CD14-positive monocyte (primary cell): Measurements from ENCODE around the gene SLIT3. TPM values are rescaled to one million over a fixed set of nuclear protein-coding genes. Genes with fewer than 3 reads are reported as not detected.

Experiments used
- DNase-seq, 3 donors: peaks; one replicate each; pipeline ENCODE4 v3.0.0-alpha.2; 2011 to 2022
- H2AFZ ChIP-seq: 2 replicates; pipeline ENCODE4 v1.6.0; 2012; ENCODE audit warnings: mild to moderate bottlenecking, low read depth, low read length, inconsistent platforms; ENCODE audit not compliant: insufficient read depth, poor library complexity, severe bottlenecking
- H3K27ac ChIP-seq, 2 donors: 1 replicate in 1 of 2; 2 replicates in 1 of 2; pipeline ENCODE4 v1.5.1; 2012 to 2013; ENCODE audit warnings: low read length in 2 of 2, control low read depth in 1 of 2, inconsistent platforms in 1 of 2, low read depth in 1 of 2, mild to moderate bottlenecking in 1 of 2
- H3K27me3 ChIP-seq, 2 donors: one replicate each; pipeline versions ENCODE4 v1.6.0 to v1.6.1; 2011 to 2013; ENCODE audit warnings: low read length in 2 of 2; ENCODE audit not compliant: control insufficient read depth in 2 of 2, insufficient read depth in 2 of 2
- H3K36me3 ChIP-seq, 2 donors: replicated peaks in 1 of 2; 1 replicate in 1 of 2; 2 replicates in 1 of 2; pipeline versions ENCODE4 v1.5.1 to v1.6.1; 2012 to 2013; ENCODE audit warnings: low read length in 2 of 2, control low read depth in 1 of 2, inconsistent platforms in 1 of 2, mild to moderate bottlenecking in 1 of 2; ENCODE audit not compliant: insufficient read depth in 2 of 2, control insufficient read depth in 1 of 2
- H3K4me1 ChIP-seq, 2 donors: 1 replicate in 1 of 2; 2 replicates in 1 of 2; pipeline versions ENCODE4 v1.5.1 to v1.6.1; 2012 to 2013; ENCODE audit warnings: low read length in 2 of 2, control low read depth in 1 of 2, inconsistent platforms in 1 of 2, mild to moderate bottlenecking in 1 of 2, moderate library complexity in 1 of 2; ENCODE audit not compliant: insufficient read depth in 2 of 2, control insufficient read depth in 1 of 2
- H3K4me2 ChIP-seq: replicated peaks from 2 replicates; pipeline ENCODE3; 2012; ENCODE audit warnings: low read length, moderate library complexity, mild to moderate bottlenecking; ENCODE audit not compliant: poor library complexity, severe bottlenecking; ENCODE audit errors: extremely low read depth
- H3K4me3 ChIP-seq, 3 experiments: fragments of 200-600 bp in 1 of 3; sonication (generic) in 1 of 3; replicated peaks in 1 of 3; 1 replicate in 2 of 3; 2 replicates in 1 of 3; pipeline ENCODE4 v1.5.1; 2011 to 2013; ENCODE audit warnings: low read length in 3 of 3, mild to moderate bottlenecking in 3 of 3, control low read depth in 2 of 3, low read depth in 2 of 3, inconsistent platforms in 1 of 3, moderate library complexity in 1 of 3
- H3K79me2 ChIP-seq: 2 replicates; pipeline ENCODE4 v1.6.0; 2012; ENCODE audit warnings: mild to moderate bottlenecking, control low read depth, inconsistent platforms, low read length, moderate library complexity; ENCODE audit not compliant: insufficient read depth
- H3K9ac ChIP-seq: 2 replicates; pipeline ENCODE4 v1.6.0; 2017; ENCODE audit warnings: low read length, mild to moderate bottlenecking; ENCODE audit not compliant: insufficient read depth, poor library complexity, severe bottlenecking
- H3K9me3 ChIP-seq, 2 donors: replicated peaks in 1 of 2; 1 replicate in 1 of 2; 2 replicates in 1 of 2; pipeline versions ENCODE4 v1.5.1 to v1.6.1; 2012 to 2013; ENCODE audit warnings: low read length in 2 of 2, control low read depth in 1 of 2; ENCODE audit not compliant: control insufficient read depth in 1 of 2, insufficient read depth in 1 of 2
- H4K20me1 ChIP-seq: 2 replicates; pipeline ENCODE4 v1.6.0; 2012; ENCODE audit warnings: mild to moderate bottlenecking, low read length, control low read depth, moderate library complexity; ENCODE audit not compliant: insufficient read depth
- H3K27ac Mint-ChIP-seq, 7 donors: one replicate each; pipeline ENCODE4 v1.8.0; 2020; ENCODE audit warnings: mild to moderate bottlenecking in 7 of 7, mixed read lengths in 7 of 7, moderate library complexity in 6 of 7, inconsistent platforms in 2 of 7
- H3K27me3 Mint-ChIP-seq, 3 donors: one replicate each; pipeline ENCODE4 v1.8.0; 2021 to 2022; ENCODE audit warnings: low read depth in 3 of 3, mild to moderate bottlenecking in 3 of 3, mixed read lengths in 3 of 3, moderate library complexity in 3 of 3, inconsistent platforms in 1 of 3
- H3K36me3 Mint-ChIP-seq, 2 donors: one replicate each; pipeline ENCODE4 v1.8.0; 2020; ENCODE audit warnings: mixed read lengths in 2 of 2, inconsistent platforms in 1 of 2, mild to moderate bottlenecking in 1 of 2
- H3K4me1 Mint-ChIP-seq: one replicate; pipeline ENCODE4 v1.8.0; 2020; ENCODE audit warnings: mild to moderate bottlenecking, mixed read lengths
- H3K4me3 Mint-ChIP-seq, 2 donors: one replicate each; pipeline ENCODE4 v1.8.0; 2020; ENCODE audit warnings: mild to moderate bottlenecking in 2 of 2, mixed read lengths in 2 of 2, moderate library complexity in 1 of 2
- H3K9me3 Mint-ChIP-seq, 7 donors: one replicate each; pipeline ENCODE4 v1.8.0; 2020 to 2022; ENCODE audit warnings: mixed read lengths in 7 of 7, mild to moderate bottlenecking in 6 of 7, moderate library complexity in 6 of 7, inconsistent platforms in 2 of 7
- WGBS: methylation state at CpG from one replicate; pipeline ENCODE4 v1.1.5; 2013; ENCODE audit warnings: missing lambda C conversion rate; ENCODE audit not compliant: insufficient coverage; 5-methylcytosine and 5-hydroxymethylcytosine counted together
- intact Hi-C, 2 donors: fragments of 100-400 bp; cut with micrococcal nuclease; formaldehyde crosslinking; loops; one replicate each; pipeline versions ENCODE4 v1.15.0 to v1.15.1; 2023
- polyA plus RNA-seq, 3 donors: library from polyadenylated mRNA; depleted of rRNA in 1 of 3; unstranded in 2 of 3; stranded (reverse) in 1 of 3; fragments of 300-500 nt in 2 of 3; fragments of >200 nt in 1 of 3; fragmentation: Illumina TruSeq in 2 of 3; gene quantifications; 1 replicate in 2 of 3; 2 replicates in 1 of 3; pipeline ENCODE4 v1.2.3, GENCODE V29; 2012 to 2021
- TF ChIP-seq, protein P1 (sequence below): fragments of 200-600 bp; IDR thresholded peaks from one replicate; pipeline ENCODE4 v1.8.0; 2022; ENCODE audit warnings: antibody characterized with exemption, mild to moderate bottlenecking

SLIT3 gene
- polyA plus RNA-seq, 3 donors, result not detected

DNA sequence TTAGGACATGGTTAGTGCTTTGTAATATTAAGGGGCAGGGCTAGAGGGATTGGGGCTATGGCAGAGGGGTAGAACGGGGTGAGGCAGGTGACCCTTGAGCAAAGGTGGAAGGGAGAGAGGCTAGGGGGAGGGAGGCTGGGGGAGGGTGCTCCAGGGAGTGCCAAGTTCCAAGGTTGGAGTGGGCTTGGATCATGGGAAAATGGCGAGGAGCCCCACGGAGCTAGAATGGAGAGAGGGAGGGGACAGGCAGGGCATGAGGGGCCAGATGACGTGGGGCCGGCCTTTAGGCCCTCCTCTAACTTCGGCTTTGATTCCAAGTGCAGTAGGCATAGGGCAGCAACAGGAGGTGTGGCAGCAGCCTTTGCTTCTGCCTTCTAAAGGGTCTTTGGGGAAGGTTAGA, 550.0 kb downstream of the SLIT3 start:
- WGBS, result 85% methylated on average over 6 of the region's 6 CpGs
- no peak overlapping the region for H3K9ac ChIP-seq
- Mint-ChIP-seq H3K4me1 (no peaks in the 10 kb centered on the region), H3K4me3 (no peak overlapping the region), H3K36me3 (no peaks in the 10 kb centered on the region), H3K27me3 (peaks cover 1 to 7% (median 4%) of the 10 kb centered on the region in 3 donors), H3K27ac (no peak overlapping the region), H3K9me3 (peaks cover 0 to 3% (median 0%) of the 10 kb centered on the region in 7 donors)
- no peaks in the 10 kb centered on the region for H4K20me1 ChIP-seq
- H3K27me3 ChIP-seq, result no peaks in the 10 kb centered on the region
- no peak overlapping the region for H3K4me2 ChIP-seq
- H3K9me3 ChIP-seq, result no peaks in the 10 kb centered on the region
- H3K4me3 ChIP-seq, result no peak overlapping the region
- H2AFZ ChIP-seq, result no peak overlapping the region
- H3K79me2 ChIP-seq, result no peaks in the 10 kb centered on the region
- H3K4me1 ChIP-seq, result no peaks in the 10 kb centered on the region
- DNase-seq, result no peak
- H3K36me3 ChIP-seq, result no peaks in the 10 kb centered on the region
- TF ChIP-seq, protein P1, sequence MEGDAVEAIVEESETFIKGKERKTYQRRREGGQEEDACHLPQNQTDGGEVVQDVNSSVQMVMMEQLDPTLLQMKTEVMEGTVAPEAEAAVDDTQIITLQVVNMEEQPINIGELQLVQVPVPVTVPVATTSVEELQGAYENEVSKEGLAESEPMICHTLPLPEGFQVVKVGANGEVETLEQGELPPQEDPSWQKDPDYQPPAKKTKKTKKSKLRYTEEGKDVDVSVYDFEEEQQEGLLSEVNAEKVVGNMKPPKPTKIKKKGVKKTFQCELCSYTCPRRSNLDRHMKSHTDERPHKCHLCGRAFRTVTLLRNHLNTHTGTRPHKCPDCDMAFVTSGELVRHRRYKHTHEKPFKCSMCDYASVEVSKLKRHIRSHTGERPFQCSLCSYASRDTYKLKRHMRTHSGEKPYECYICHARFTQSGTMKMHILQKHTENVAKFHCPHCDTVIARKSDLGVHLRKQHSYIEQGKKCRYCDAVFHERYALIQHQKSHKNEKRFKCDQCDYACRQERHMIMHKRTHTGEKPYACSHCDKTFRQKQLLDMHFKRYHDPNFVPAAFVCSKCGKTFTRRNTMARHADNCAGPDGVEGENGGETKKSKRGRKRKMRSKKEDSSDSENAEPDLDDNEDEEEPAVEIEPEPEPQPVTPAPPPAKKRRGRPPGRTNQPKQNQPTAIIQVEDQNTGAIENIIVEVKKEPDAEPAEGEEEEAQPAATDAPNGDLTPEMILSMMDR, result no peak
- H3K27ac ChIP-seq, result no peak overlapping the region
- intact Hi-C loops, result no loop called here

DNA sequence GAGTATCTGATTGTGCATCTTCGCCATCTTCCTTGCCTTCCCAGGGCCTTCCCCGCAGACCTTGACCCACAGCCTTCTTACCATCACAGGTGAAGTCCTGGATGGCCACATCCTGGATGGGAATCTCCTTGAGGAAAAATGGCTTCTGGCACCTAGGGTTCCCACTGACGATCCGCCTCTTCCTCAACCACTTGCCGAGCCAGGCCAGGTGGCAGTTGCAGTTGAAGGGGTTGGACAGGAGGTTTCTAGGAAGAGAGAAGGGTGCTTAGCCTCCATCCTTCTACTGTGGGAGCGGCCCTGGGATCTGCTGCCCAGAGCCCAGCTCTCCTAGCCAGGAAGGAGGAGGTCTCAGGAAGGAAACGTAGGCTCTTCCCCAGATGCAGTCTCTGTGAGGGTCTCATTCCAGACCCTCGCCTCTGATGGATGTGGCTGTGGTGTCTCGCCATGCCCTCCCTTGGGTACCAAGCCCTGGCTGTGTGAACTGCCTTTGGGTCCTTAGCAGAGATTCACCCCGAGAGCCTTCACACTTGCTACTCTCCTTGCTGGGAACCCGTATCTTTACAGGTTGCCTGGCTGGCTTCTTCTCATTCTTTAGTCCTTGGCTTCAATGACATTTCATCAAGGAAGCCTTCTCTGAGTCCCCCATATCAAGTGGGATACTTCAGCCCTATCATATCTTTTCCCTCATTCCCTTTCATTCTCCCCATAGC, 551.4 kb downstream of the SLIT3 start:
- intact Hi-C loops, result no loop called here
- peaks cover 0 to 5% (median 0%) of the 10 kb centered on the region in 7 donors for H3K9me3 Mint-ChIP-seq
- Histone ChIP-seq H3K27ac (no peak overlapping the region), H3K79me2 (no peaks in the 10 kb centered on the region), H4K20me1 (no peaks in the 10 kb centered on the region), H3K9me3 (no peaks in the 10 kb centered on the region), H3K4me3 (no peak overlapping the region), H3K27me3 (no peaks in the 10 kb centered on the region), H3K9ac (no peak overlapping the region), H3K4me2 (no peak overlapping the region), H3K36me3 (no peaks in the 10 kb centered on the region), H2AFZ (no peak overlapping the region), H3K4me1 (no peaks in the 10 kb centered on the region)
- H3K4me3 Mint-ChIP-seq, result no peak overlapping the region
- no peaks in the 10 kb centered on the region for H3K4me1 Mint-ChIP-seq
- peaks cover 1 to 7% (median 4%) of the 10 kb centered on the region in 3 donors for H3K27me3 Mint-ChIP-seq
- DNase-seq, result no peak
- no peak overlapping the region for H3K27ac Mint-ChIP-seq
- no peaks in the 10 kb centered on the region for H3K36me3 Mint-ChIP-seq
- TF ChIP-seq, protein P1, result no peak
- WGBS, result 92% methylated on average over 6 of the region's 11 CpGs
